NB4 (cell line): ENCODE measurements around the gene IFNLR1.

Experiments
- DNase-seq: peaks from one replicate; pipeline ENCODE4 v3.0.0; 2010; ENCODE audit warnings: low read depth
- H3K4me3 ChIP-seq: one replicate; pipeline ENCODE4 v1.5.1; 2011; ENCODE audit warnings: mild to moderate bottlenecking, low read depth, low read length, moderate library complexity
- MYC ChIP-seq: IDR thresholded peaks from 2 replicates; pipeline ENCODE4 v1.6.1; 2011; ENCODE audit warnings: low read depth, low read length
- POLR2A ChIP-seq: IDR thresholded peaks from 2 replicates; pipeline ENCODE4 v1.6.1; 2011; ENCODE audit warnings: mild to moderate bottlenecking; ENCODE audit not compliant: insufficient read length; ENCODE audit errors: extremely low read depth
- TF ChIP-seq, protein P1 (sequence below): IDR thresholded peaks from one replicate; pipeline ENCODE4 v1.5.1; 2012; ENCODE audit warnings: low read depth, low read length
- TF ChIP-seq, protein P2 (sequence below): IDR thresholded peaks from 2 replicates; pipeline ENCODE4 v1.6.1; 2011; ENCODE audit warnings: low read depth, low read length

IFNLR1 gene

GRCh38 chr1:24109166-24109483, 78.0 kb downstream of the IFNLR1 start:
- no peak overlapping the region for H3K4me3 ChIP-seq
- TF ChIP-seq, protein P1, sequence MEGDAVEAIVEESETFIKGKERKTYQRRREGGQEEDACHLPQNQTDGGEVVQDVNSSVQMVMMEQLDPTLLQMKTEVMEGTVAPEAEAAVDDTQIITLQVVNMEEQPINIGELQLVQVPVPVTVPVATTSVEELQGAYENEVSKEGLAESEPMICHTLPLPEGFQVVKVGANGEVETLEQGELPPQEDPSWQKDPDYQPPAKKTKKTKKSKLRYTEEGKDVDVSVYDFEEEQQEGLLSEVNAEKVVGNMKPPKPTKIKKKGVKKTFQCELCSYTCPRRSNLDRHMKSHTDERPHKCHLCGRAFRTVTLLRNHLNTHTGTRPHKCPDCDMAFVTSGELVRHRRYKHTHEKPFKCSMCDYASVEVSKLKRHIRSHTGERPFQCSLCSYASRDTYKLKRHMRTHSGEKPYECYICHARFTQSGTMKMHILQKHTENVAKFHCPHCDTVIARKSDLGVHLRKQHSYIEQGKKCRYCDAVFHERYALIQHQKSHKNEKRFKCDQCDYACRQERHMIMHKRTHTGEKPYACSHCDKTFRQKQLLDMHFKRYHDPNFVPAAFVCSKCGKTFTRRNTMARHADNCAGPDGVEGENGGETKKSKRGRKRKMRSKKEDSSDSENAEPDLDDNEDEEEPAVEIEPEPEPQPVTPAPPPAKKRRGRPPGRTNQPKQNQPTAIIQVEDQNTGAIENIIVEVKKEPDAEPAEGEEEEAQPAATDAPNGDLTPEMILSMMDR: no peak
- TF ChIP-seq, protein P2, sequence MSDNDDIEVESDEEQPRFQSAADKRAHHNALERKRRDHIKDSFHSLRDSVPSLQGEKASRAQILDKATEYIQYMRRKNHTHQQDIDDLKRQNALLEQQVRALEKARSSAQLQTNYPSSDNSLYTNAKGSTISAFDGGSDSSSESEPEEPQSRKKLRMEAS: no peak
- TF ChIP-seq MYC (no peak), POLR2A (no peak)
- DNase-seq: no peak

- TF ChIP-seq, protein P1: no peak
- TF ChIP-seq, protein P2: no peak
- TF ChIP-seq MYC: no peak
- no peak for TF ChIP-seq POLR2A
- no peak overlapping the region for H3K4me3 ChIP-seq
- no peak for DNase-seq
Measured at GRCh38 chr1:24108334-24109165, 78.5 kb downstream of the IFNLR1 start.

DNA sequence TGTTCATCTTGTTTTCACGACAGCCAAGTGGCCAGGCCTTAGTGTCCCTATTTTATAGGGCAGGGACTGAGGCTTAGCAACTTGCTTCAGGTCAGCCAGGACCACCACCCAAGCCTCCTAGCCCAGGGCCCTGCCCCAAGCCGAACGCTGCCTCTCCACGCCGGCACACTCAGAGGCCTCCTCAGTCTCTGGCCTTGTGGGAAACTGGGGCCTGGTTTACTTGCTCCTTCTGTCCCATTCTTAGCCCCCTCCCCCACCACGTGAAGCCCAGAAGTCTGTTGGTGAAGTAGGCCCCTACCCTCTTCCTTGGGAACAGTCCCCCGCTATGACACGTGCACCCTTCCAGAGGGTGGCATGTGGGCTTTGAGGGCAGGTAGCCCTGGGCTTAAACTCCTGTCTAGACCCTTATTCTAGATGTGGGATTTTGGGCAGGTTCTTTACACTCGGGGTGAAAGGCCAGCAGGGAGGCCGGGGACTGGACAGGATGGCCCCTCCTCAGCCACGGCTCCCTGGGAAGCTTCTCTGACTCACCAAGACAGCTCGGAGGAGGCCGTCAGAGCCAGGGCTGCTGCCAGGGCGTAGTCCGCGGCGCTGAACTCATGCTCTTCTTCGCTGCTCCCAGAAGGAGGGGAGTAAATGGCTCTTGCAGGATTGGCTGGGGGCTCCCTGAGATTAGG, 79.5 kb downstream of the IFNLR1 start:
- DNase-seq: no peak
- no peak overlapping the region for H3K4me3 ChIP-seq

GRCh38 chr1:24105368-24106160, 81.5 kb downstream of the IFNLR1 start:
- TF ChIP-seq POLR2A: no peak
- TF ChIP-seq, protein P2: no peak
- TF ChIP-seq MYC: no peak
- TF ChIP-seq, protein P1: no peak
- no peak for DNase-seq
- no peak overlapping the region for H3K4me3 ChIP-seq

More for the DNA sequence above, 79.5 kb downstream of the IFNLR1 start:
- TF ChIP-seq, protein P1: no peak
- TF ChIP-seq, protein P2: no peak
- TF ChIP-seq POLR2A (no peak), MYC (no peak)

- TF ChIP-seq, protein P2: no peak
- no peak for TF ChIP-seq POLR2A
- TF ChIP-seq, protein P1: no peak
- no peak for TF ChIP-seq MYC
- no peak for DNase-seq
- H3K4me3 ChIP-seq: no peak overlapping the region
Measured at GRCh38 chr1:24104854-24105253, 82.2 kb downstream of the IFNLR1 start.
